Pons (tissue), 1 donor: ENCODE data around the gene ATP11A.

Source experiments
- DNase-seq: peaks from one replicate; pipeline ENCODE4 v3.0.0-alpha.2; 2016; ENCODE audit warnings: low spot score

The ATP11A gene

GRCh38 chr13:112741835-112742570 is 52.2 kb downstream of the ATP11A start:
- DNase-seq, result no peak

- DNase-seq, result no peak
Observed at GRCh38 chr13:112742583-112742982, 52.7 kb downstream of the ATP11A start.

- no peak for DNase-seq
Observed at GRCh38 chr13:112743451-112744167, 53.8 kb downstream of the ATP11A start.

- DNase-seq, result no peak
Observed at GRCh38 chr13:112744168-112745021, 54.6 kb downstream of the ATP11A start.

GRCh38 chr13:112746044-112746443 is 56.2 kb downstream of the ATP11A start:
- no peak for DNase-seq

GRCh38 chr13:112747256-112747655 is 57.4 kb downstream of the ATP11A start:
- DNase-seq, result peak; percentile 80

- DNase-seq, result peak; percentile 87
Observed at GRCh38 chr13:112748947-112749735, 59.3 kb downstream of the ATP11A start.

GRCh38 chr13:112750570-112750969 is 60.7 kb downstream of the ATP11A start:
- DNase-seq, result peak; percentile 82

GRCh38 chr13:112751617-112752016 is 61.8 kb downstream of the ATP11A start:
- DNase-seq, result no peak

- DNase-seq, result no peak
Observed at GRCh38 chr13:112752211-112752610, 62.4 kb downstream of the ATP11A start.

- DNase-seq, result no peak
Observed at GRCh38 chr13:112752711-112753541, 63.1 kb downstream of the ATP11A start.

GRCh38 chr13:112753833-112754232 is 64.0 kb downstream of the ATP11A start:
- DNase-seq, result no peak

GRCh38 chr13:112754281-112755025 is 64.6 kb downstream of the ATP11A start:
- DNase-seq, result no peak

GRCh38 chr13:112755331-112755730 is 65.5 kb downstream of the ATP11A start:
- no peak for DNase-seq

GRCh38 chr13:112756081-112756480 is 66.2 kb downstream of the ATP11A start:
- DNase-seq, result no peak

- DNase-seq, result no peak
Observed at GRCh38 chr13:112756511-112756966, 66.7 kb downstream of the ATP11A start.

- DNase-seq, result peak; percentile 99
Observed at GRCh38 chr13:112756967-112757758, 67.3 kb downstream of the ATP11A start.

GRCh38 chr13:112757759-112758086 is 67.9 kb downstream of the ATP11A start:
- DNase-seq, result no peak

- no peak for DNase-seq
Observed at GRCh38 chr13:112759053-112759452, 69.2 kb downstream of the ATP11A start.
